Measurements from ENCODE around the gene PHTF2.

The PHTF2 gene

DNA sequence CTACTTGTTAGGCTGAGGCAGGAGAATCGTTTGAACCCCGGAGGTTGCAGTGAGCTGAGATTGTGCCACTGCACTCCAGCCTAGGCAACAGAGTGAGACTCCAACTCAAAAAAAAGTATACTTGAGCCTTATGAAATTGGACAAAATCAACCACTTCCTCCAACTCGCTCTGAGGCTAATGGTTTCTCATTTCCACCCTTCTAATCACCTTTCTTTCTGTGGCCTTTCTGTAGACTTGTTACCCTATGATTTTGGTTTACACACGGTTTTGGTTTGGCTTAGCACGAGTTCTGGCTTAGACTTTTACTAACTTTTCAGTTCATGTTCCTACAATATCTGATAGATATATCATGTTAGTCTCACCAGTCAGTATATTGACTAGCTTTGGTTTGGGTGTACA, 152.0 kb downstream of the PHTF2 start:
- DNase-seq (ENCODE audit: low read depth), result no peak
- TF ChIP-seq, protein P1, sequence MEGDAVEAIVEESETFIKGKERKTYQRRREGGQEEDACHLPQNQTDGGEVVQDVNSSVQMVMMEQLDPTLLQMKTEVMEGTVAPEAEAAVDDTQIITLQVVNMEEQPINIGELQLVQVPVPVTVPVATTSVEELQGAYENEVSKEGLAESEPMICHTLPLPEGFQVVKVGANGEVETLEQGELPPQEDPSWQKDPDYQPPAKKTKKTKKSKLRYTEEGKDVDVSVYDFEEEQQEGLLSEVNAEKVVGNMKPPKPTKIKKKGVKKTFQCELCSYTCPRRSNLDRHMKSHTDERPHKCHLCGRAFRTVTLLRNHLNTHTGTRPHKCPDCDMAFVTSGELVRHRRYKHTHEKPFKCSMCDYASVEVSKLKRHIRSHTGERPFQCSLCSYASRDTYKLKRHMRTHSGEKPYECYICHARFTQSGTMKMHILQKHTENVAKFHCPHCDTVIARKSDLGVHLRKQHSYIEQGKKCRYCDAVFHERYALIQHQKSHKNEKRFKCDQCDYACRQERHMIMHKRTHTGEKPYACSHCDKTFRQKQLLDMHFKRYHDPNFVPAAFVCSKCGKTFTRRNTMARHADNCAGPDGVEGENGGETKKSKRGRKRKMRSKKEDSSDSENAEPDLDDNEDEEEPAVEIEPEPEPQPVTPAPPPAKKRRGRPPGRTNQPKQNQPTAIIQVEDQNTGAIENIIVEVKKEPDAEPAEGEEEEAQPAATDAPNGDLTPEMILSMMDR (IDR thresholded peaks at IDR 0.05; ENCODE audit: control insufficient read depth, extremely low read depth, insufficient read depth), result no peak
- H3K4me3 ChIP-seq (ENCODE audit: low read depth, low read length), result no peak overlapping the region

DNA sequence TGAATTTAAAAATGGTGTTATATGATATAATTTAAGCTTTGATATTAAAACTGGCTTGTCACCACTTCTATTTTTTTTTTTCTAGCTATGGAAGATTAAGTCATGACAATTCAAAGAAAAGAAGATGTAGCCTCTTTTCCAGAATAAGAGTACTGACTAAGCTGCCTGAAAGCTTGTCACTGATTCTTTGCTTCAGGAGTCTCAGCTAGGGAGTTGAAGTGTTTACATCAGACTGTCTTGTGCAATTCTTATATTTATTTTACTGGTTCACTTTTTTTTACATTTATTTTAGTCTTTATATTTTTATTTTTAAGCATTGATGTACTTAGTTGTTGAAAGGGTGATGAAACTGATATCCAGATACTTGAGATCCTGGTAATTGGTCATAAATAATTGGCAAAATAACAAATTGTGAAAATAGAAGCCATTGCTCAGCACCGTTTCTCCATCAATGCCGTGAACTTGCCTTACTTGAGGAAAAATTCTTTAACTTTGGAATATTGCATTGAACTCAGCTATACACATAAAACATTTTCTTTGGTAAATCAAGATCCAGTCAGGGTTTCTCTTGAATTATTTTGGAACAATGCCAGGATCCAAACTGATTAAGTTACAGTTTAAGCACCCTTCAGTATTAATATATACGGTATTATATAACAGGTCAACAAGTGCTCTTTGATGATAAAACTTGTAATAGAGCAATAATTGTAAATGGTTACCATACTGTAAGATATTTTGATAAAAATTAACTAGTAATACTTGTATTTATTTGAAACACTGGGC, 156.4 kb downstream of the PHTF2 start:
- no peak for DNase-seq (ENCODE audit: low read depth)
- TF ChIP-seq, protein P1 (IDR thresholded peaks at IDR 0.05; ENCODE audit: control insufficient read depth, extremely low read depth, insufficient read depth), result no peak
- H3K4me3 ChIP-seq (ENCODE audit: low read depth, low read length), result no peak overlapping the region

DNA sequence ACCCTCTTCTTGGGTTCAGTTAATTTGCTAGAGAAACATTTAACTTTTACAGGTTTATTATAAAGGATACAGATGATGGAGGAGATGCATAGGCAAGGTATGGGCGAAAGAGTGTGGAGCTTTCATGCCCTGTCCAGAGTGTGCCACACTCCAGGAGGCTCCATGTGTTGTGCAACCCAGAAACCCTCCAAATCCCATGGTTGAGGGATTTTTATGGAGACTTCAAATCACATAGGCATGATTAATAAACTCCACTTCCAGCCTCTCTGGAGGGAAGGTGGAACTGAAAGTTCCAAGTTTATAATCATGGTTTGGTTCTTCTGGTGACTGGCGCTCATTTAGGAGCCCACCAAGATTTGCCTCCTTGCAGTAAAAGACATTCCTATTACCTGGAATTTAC, 159.9 kb downstream of the PHTF2 start:
- H3K4me3 ChIP-seq (ENCODE audit: low read depth, low read length), result no peak overlapping the region
- no peak for DNase-seq (ENCODE audit: low read depth)
- TF ChIP-seq, protein P1 (IDR thresholded peaks at IDR 0.05; ENCODE audit: control insufficient read depth, extremely low read depth, insufficient read depth), result no peak

DNA sequence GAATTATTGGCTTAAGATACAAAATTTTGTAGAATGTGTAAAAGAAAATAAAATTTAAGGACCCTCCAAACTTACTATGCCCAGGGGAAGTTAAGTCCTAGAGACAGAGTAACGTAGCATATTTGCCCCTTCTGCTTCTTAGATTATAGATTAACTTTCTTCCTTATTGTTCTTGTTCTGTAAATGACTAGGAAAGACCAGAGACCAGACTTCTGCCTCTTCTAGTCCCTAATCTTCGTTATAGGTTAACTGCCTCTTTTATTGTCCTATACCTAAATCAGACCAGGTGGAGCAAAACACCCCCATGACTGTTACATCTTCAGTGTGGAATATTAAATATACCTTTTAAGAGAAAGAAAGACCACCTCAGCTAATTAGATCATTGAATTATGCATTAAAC, 160.5 kb downstream of the PHTF2 start:
- no peak for DNase-seq (ENCODE audit: low read depth)
- TF ChIP-seq, protein P1 (IDR thresholded peaks at IDR 0.05; ENCODE audit: control insufficient read depth, extremely low read depth, insufficient read depth), result no peak

DNA sequence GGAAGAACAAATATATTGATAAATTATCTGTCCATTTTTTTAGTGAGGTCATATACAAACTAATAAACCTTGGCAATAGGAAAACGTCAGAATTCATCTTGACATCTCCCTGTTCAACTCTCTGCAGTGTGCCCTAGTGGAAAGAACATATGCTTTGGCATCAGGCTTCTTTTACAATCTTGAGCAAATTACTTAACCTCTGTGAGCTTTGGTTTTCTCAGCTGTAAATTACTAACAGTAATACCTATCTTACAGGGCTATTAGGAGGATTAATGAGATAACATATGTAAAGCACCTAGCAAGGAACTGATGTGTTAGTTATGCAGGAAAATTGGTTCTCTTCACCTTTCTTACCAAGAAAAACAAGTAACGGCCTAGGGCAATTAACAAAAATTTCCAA, 161.8 kb downstream of the PHTF2 start:
- no peak overlapping the region for H3K4me3 ChIP-seq (ENCODE audit: low read depth, low read length)
- TF ChIP-seq, protein P1 (IDR thresholded peaks at IDR 0.05; ENCODE audit: control insufficient read depth, extremely low read depth, insufficient read depth), result no peak
- no peak for DNase-seq (ENCODE audit: low read depth)

More for the DNA sequence above, 160.5 kb downstream of the PHTF2 start:
- H3K4me3 ChIP-seq (ENCODE audit: low read depth, low read length), result no peak overlapping the region

DNA sequence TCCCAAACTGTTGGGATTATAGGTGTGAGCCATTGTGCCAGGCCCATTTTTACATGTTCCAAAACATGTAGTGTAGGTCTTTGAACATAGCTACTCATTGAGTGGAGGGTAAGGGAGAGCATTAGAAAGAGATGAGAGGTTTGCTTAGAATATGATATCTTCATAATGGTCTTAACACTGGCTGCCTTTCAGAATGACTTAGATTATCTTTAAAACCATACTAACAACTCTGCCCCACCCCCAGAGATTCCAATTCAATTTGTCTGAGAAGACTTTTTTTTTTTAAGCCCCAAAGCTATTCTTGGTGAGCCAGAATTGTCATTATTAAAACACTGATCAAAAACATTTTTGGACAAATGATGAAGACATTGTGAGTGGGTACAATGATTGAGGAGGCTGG, 168.9 kb downstream of the PHTF2 start:
- no peak for DNase-seq (ENCODE audit: low read depth)
- TF ChIP-seq, protein P1 (IDR thresholded peaks at IDR 0.05; ENCODE audit: control insufficient read depth, extremely low read depth, insufficient read depth), result no peak

DNA sequence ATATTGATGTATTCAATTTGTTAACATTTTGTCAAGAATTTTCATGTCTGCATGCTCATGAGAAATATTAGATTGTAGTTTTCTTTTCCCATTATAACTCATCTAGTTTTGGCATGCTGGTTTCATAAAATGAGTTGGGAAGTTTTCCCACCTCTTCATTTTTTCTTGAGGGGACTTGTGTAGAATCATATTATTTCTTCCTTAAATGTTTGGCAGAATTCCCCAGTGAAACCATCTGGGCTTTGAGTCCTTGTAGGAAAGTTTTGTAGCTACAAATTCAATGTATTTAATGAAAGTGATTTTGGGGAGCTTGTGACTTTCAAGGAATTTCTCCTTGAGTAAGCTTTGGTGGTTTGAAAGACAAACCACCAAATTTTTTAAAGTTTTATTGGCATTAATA, 173.2 kb downstream of the PHTF2 start:
- no peak overlapping the region for H3K4me3 ChIP-seq (ENCODE audit: low read depth, low read length)
- TF ChIP-seq, protein P1 (IDR thresholded peaks at IDR 0.05; ENCODE audit: control insufficient read depth, extremely low read depth, insufficient read depth), result no peak
- no peak for DNase-seq (ENCODE audit: low read depth)

More for the DNA sequence above, 168.9 kb downstream of the PHTF2 start:
- H3K4me3 ChIP-seq (ENCODE audit: low read depth, low read length), result no peak overlapping the region

Data from LNCaP clone FGC (cell line).